GM04503 (cell line): ENCODE measurements around the gene PHYHIPL.
A peak's percentile ranks its signal among the peaks of the same experiment; 100 is the strongest.

ENCODE experiments used
- DNase-seq: peaks from one replicate; pipeline ENCODE4 v3.0.0-alpha.2; 2012; ENCODE audit warnings: low read depth

Gene PHYHIPL

GRCh38 chr10:59176241-59177030 lies at the start of gene PHYHIPL:
TSS of gene PHYHIPL (plus strand) at chr10:59176643. CDS start at chr10:59176854, 211 bp downstream.
- no peak for DNase-seq

- no peak for DNase-seq
These were observed 49.5 kb upstream of the PHYHIPL start for GRCh38 chr10:59126991-59127390.

DNA sequence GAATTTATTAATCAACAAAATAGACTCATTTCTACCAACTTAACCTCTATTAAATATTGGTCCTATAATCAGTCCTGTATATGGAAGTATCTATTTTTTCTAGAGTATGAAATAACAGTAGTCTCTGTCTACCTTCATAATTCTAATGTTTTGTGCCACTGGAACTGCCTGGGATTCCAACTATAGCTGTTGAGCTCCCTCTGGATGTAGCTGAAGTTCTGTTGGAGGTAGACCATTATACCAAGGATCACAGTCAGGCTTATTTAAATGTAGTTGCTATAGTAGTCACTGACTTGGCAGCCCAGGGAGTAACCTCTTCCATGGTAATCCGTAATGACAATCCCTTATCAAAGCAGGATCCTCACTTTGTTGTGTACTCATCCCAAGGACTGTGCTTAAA lies 48.5 kb upstream of the PHYHIPL start:
- DNase-seq: no peak

DNA sequence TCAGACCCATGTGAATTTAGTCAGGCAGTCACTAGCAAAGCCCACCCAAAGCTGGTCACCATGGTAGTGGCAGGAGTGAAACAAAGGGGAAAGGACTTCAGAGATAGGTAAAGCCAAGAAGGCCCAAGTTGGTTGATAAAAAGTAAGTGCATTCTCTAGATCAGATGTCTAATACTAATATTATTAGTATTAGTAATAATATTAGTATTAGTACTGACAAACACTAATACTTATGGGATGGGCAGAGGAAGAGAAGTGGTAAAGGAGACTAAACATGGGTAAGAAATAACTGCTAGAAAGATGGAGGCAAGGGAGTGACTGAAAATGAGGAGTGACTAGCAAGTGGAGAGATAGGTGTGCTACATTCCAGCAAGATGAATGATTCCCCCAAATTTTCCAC lies 46.6 kb upstream of the PHYHIPL start:
- DNase-seq: no peak

DNA sequence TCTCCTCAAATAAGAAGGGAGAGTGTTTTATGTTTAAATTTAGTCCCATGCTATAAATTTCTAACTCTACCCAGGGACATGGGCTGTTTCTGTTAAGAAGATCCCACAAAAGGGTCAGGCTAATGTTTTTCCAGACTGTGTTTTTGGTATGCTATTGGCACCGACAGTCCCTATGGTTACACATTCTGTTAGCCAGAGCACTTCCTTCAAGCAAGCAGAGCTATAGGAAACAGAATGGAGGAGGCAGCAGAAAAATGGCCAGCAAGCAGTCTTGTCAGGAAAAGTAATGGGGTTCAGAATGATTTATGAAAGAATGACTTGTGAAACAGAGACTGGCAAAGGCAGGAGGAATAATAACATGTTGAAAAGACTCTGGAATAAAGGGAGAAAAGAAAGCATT lies 44.8 kb upstream of the PHYHIPL start:
- no peak for DNase-seq

- DNase-seq: no peak
These were observed 42.4 kb upstream of the PHYHIPL start for GRCh38 chr10:59133841-59134593.

GRCh38 chr10:59134785-59135184 lies 41.7 kb upstream of the PHYHIPL start:
- DNase-seq: no peak

DNA sequence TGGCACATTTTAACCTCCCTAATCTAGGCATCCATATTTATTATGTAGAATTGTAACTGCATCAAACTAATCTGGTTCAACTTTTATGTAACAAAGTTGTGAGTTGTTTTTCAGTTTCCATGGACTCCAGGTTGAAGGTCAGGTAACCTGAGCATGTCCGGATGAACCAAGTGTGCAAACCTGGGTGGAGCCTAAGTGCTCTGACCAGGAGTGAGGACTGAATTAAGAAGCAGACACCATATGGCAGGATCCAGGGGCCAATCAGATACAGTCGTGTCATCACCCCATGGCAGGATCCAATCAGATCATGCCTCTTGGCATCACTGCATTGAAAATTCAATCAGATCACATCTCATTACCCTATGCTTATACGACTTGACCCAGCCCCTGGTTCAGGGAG lies 41.2 kb upstream of the PHYHIPL start:
- DNase-seq: no peak

- no peak for DNase-seq
These were observed 38.4 kb upstream of the PHYHIPL start for GRCh38 chr10:59138052-59138451.

DNA sequence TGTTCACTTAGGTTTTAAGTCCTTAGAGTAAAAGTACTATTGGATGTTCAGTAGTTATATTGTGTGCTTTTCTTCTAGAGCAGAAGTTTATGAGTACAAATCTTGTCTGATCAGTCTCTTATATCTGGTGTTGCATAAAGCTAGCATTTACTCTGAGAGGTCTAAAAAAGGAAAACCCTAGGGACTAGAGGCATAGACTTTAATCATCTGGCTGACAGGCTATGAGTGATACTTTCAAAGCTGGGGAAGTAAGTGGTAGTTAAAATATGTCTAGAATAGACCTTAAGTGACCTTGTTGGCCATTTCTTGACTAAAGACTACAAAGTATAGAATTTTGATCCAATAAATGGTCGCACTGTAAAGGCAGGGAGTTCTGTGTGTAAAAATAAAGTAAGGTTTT lies 32.9 kb upstream of the PHYHIPL start:
- no peak for DNase-seq

GRCh38 chr10:59148701-59149100 lies 27.7 kb upstream of the PHYHIPL start:
- DNase-seq: no peak

- no peak for DNase-seq
These were observed 20.9 kb upstream of the PHYHIPL start for GRCh38 chr10:59155556-59155955.

DNA sequence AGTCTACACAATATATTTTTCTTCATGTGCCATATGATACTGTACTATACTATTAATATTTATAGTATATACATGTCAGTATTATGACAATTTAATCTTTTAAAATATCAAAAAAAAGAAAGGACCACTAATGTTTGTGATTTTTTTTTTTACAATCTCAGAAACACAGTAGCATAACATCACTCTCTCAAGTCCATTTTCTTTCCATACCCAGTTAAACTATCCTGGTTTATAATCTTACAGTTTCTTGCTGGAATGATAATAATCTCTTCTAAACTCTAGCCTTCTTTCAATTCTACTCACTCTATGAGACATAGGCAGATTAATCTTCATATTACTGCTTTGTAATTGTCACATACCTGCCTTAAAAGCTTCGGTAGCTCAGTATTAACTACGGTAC lies 8.9 kb upstream of the PHYHIPL start:
- DNase-seq: no peak

DNA sequence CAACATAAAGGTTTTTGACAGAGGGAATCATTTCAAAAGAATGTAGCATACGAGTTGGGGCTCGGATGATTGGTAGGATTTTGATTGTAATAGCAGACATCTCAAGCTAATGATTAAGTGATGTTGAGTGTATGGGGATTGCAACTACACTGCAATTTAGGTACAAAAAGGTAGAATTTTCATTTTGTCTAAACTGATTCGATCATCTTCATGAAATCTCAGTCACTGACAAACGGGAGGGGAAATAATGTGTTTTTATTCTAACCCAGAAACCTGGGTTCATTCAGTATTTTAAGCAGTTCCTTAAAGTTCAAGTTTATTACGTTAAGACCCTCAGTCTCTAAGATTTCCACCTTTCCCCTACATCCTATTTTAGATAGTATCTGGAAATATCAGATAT lies 3.9 kb upstream of the PHYHIPL start:
- no peak for DNase-seq

DNA sequence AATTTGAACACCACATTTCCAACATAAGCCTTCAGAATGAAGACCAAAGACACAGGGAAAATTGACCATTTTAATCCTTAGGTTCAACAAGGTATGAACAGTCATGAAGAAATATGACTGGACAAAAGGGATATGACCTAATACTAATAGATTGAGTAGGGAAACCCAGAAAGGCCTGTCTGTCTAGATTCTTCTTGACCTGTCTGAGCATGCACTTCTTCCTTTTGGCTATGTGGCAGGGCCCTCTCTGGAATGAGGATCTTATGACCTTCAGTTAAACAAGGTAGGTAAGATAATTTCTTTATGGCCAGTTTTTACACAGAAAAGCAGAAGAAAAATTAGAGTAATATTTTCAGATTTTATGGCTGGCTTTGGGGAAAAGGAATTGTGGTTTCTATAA lies 3.0 kb upstream of the PHYHIPL start:
- DNase-seq: no peak

GRCh38 chr10:59175538-59176240 lies 754 bp upstream of the PHYHIPL start:
- no peak for DNase-seq

- peak; percentile 28 for DNase-seq
These were observed 771 bp downstream of the PHYHIPL start for GRCh38 chr10:59177031-59177797.

DNA sequence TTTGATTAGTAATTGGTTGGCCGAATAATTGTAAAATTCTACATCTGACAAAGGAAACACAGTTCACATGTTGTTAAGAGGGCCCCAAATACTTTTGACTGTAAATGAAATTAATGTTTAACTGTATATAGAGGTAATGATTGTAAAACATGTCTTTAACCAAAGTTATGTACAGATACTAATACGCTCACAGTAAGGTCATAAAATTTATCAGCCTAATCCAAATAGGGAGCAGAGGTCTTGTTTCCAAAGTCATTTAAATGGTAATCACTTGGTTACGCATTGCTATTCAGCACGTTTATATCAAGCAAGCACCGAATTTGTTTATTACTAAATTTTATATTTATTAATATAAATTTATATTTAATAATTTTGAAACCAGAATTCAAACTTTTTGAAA lies 1.4 kb downstream of the PHYHIPL start:
- no peak for DNase-seq

DNA sequence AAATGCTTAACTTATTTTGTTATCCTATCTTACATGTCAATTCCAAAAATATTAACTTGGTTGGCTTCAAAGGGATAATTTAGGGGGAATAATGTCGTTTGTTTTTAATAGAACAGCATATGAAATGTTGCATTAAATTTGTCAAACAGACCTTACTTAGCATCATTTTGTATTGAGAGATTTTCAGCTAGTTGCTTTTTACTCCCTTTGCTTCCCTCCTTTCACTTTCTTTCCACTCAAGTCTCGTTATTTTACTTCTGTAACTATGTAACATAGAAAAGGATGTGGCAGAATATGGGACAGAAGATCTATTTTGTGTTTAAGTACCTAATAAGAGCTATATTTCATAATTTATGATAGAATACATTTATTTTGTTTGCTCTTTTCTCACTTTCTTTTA lies 2.6 kb downstream of the PHYHIPL start:
- DNase-seq: no peak

- DNase-seq: no peak
These were observed 4.3 kb downstream of the PHYHIPL start for GRCh38 chr10:59180689-59181270.

DNA sequence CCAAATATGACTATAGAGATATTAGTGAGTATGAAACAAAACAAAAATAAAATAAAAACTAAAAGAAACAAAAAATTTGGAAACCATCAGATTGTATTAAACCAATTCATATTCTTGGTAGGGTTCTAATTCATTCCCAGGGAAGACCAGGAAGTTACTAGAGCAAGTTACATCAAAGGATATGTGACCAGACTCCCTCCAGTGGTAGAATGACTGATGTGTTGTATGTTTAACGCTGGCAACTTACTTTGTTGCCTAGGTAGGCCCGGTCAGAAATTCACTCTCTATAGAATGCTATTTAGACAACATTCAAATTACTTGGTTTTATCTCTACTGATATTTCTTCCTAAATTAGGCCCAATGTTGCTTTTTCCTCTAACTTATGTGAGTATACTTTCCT lies 5.2 kb downstream of the PHYHIPL start:
- DNase-seq: peak; percentile 16

GRCh38 chr10:59190332-59190731 lies 13.9 kb downstream of the PHYHIPL start:
- DNase-seq: no peak
